Fibroblast of mammary gland (primary cell): Measurements from ENCODE around the gene DPH2.

Experiments used
- DNase-seq: peaks from one replicate; pipeline ENCODE4 v3.0.0-alpha.2; 2010; ENCODE audit warnings: low read depth
- H3K4me3 ChIP-seq: 2 replicates; pipeline ENCODE4 v1.5.1; 2011; ENCODE audit warnings: low read depth, mild to moderate bottlenecking, low read length, moderate library complexity; ENCODE audit not compliant: control insufficient read depth
- TF ChIP-seq, protein P1 (sequence below): conservative IDR thresholded peaks from 2 replicates; pipeline ENCODE4 v1.5.1; 2011; ENCODE audit warnings: low read depth, low read length, inconsistent platforms; ENCODE audit not compliant: control insufficient read depth, insufficient read depth

Gene DPH2

DNA sequence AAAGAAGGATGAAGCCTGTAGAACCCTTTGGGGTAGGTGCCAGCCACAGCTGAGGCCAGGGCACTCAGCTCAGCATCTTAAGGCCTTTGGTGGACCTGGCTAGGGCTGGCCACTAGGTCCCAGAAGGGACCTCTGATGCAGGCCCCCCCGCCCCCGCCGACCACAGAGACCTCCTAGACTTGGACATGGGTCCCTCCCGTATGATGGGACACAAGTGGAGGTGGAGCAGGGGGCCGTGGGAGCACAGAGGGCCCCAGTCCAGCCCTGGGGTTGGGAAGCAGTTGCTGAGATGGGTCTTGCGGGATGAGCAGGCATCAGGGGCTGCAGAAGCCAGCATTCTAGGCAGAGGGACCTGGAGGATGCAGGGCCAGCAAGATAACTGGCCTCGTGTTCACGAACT is 12.4 kb downstream of the DPH2 start:
- TF ChIP-seq, protein P1, sequence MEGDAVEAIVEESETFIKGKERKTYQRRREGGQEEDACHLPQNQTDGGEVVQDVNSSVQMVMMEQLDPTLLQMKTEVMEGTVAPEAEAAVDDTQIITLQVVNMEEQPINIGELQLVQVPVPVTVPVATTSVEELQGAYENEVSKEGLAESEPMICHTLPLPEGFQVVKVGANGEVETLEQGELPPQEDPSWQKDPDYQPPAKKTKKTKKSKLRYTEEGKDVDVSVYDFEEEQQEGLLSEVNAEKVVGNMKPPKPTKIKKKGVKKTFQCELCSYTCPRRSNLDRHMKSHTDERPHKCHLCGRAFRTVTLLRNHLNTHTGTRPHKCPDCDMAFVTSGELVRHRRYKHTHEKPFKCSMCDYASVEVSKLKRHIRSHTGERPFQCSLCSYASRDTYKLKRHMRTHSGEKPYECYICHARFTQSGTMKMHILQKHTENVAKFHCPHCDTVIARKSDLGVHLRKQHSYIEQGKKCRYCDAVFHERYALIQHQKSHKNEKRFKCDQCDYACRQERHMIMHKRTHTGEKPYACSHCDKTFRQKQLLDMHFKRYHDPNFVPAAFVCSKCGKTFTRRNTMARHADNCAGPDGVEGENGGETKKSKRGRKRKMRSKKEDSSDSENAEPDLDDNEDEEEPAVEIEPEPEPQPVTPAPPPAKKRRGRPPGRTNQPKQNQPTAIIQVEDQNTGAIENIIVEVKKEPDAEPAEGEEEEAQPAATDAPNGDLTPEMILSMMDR, result no peak
- no peak overlapping the region for H3K4me3 ChIP-seq
- no peak for DNase-seq

DNA sequence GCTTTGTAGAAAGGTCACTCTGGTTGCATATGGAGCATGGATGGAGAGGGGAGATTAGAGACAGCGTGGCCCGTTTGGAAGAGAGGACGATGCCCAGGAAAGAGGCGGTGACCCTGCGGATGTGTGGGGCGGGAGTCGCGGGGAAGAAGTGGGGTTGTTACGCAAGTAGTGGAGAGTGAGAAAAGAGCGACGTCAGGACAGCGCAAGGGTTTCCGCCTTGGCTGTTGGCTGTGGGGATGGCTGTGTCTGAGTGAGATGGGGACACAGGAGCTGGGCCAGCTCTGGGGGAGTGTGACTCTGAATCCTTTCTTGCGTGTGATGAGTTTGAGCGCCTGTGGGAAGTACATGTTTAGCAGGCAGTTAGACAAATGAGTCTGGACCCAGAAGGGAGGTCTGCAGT is 13.0 kb downstream of the DPH2 start:
- TF ChIP-seq, protein P1, result no peak
- no peak overlapping the region for H3K4me3 ChIP-seq
- peak; percentile 49 for DNase-seq

DNA sequence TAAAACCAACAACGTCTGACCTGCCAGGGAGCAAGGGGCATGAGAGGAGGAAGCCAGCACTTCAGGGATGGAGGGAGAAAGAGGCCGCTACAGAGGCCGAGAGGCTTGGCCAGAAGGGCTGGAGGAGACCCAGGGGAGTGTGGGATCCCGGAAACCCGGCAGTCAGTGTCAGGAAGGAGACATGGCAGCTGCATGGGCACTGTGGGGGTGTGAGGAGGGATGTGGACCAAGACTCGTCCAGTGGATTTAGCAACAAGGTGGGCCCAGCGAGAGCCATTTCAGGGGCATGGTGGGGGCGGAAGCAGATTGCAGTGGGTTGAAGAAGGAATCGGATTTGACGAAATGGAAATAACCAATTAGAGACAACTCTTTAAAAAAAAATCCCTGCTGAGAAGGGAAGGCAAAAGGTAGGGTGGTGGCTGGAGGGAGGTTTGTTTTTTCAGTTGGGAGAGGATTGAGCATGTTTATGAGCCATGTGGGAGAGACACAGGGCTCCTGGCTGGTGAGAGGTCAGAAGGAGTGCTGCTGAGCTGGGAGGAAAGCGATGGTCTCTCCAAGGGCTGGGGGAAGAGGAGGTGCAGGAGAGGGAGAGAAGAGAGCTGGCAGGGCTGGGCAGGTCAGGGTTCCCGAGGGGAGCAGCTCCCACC is 13.6 kb downstream of the DPH2 start:
- no peak overlapping the region for H3K4me3 ChIP-seq
- TF ChIP-seq, protein P1, result no peak
- no peak for DNase-seq

DNA sequence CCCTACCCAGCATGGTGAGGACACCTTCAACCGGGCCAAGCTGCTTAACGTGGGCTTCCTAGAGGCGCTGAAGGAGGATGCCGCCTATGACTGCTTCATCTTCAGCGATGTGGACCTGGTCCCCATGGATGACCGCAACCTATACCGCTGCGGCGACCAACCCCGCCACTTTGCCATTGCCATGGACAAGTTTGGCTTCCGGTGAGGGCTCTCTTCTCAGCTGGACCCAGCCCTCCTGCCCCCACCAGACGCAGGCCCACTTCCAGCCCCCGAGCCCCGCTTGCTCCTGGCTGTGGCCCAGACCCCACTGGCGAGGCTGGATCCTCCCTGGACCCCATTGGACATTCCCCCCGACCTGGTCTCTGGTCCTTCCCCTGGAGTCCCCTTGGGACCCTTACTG is 15.0 kb downstream of the DPH2 start:
- no peak overlapping the region for H3K4me3 ChIP-seq
- TF ChIP-seq, protein P1, result no peak
- no peak for DNase-seq

DNA sequence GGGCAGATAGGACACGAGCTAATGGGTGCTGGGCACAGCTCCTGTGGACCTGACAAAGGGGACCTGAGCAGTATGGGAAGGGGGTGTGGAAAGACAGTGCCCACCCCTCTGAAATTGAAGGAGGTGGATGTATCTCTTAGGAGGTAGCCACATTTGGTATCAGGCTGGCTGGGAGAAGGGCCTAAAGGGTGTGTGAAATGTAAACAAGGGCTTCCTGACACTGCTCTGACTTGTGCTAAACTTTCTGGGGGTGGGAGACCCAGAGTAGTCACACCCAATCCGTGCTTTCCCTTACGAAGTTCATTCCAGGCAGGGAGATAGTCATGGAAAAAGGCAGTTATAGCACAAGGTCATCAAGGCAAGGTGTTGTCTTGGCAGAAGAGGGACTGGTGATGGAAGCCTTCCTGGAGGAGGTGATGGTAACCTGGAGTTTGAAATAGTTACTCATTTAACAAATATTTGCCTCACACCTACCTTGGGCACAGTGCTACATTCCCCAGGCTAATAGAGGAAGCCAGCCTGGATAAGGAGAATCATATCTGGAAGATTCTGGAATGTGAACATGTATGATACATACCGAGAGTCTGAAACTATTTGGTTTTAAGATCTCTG is 16.3 kb downstream of the DPH2 start:
- TF ChIP-seq, protein P1, result no peak
- H3K4me3 ChIP-seq, result no peak overlapping the region
- DNase-seq, result no peak

DNA sequence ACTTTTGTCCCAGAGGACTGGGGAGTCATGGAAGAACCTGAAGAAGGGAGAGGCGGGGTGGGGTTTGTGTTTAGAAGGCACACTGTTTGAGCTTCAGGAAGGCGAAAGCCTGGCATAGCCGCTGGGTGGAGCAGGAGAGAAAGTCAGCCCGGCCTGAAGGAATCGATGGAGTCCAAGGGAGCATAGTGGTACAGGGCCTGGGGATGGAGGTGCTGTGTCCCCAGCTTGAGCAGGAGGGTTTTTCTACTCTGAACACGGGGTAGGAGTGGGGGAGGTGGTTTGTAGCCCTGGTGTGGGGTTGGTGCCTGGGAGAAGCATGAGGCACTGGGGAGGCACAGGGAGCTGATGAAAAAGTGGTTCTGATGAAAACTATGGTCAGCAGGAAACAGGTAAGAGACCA is 16.9 kb downstream of the DPH2 start:
- no peak overlapping the region for H3K4me3 ChIP-seq
- DNase-seq, result no peak
- TF ChIP-seq, protein P1, result no peak
